Lower leg skin (tissue), 3 donors: ENCODE measurements around the gene FAM50B.

Source experiments
- POLR2A ChIP-seq, 2 donors: fragments of 450-650 bp; IDR thresholded peaks; one replicate each; pipeline ENCODE4 v1.6.1; 2016 to 2017; ENCODE audit warnings: antibody characterized with exemption in 2 of 2, mild to moderate bottlenecking in 1 of 2, moderate library complexity in 1 of 2
- TF ChIP-seq, protein P1 (sequence below), 3 donors: fragments of 450-650 bp; IDR thresholded peaks; one replicate each; pipeline ENCODE4 v1.5.1; 2016; ENCODE audit warnings: antibody characterized with exemption in 3 of 3, mild to moderate bottlenecking in 3 of 3, moderate library complexity in 2 of 3

- TF ChIP-seq, protein P1, sequence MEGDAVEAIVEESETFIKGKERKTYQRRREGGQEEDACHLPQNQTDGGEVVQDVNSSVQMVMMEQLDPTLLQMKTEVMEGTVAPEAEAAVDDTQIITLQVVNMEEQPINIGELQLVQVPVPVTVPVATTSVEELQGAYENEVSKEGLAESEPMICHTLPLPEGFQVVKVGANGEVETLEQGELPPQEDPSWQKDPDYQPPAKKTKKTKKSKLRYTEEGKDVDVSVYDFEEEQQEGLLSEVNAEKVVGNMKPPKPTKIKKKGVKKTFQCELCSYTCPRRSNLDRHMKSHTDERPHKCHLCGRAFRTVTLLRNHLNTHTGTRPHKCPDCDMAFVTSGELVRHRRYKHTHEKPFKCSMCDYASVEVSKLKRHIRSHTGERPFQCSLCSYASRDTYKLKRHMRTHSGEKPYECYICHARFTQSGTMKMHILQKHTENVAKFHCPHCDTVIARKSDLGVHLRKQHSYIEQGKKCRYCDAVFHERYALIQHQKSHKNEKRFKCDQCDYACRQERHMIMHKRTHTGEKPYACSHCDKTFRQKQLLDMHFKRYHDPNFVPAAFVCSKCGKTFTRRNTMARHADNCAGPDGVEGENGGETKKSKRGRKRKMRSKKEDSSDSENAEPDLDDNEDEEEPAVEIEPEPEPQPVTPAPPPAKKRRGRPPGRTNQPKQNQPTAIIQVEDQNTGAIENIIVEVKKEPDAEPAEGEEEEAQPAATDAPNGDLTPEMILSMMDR (IDR thresholded peaks at IDR 0.05) = no peak
- no peak for TF ChIP-seq POLR2A (IDR thresholded peaks at IDR 0.05)
These were observed 35.0 kb downstream of the FAM50B start for GRCh38 chr6:3884007-3884745.
